Right lung (tissue), 5 donors: ENCODE results near the gene SHPK. TPM values are rescaled to one million over a fixed set of nuclear protein-coding genes. Genes with fewer than 3 reads are reported as not detected.

Experiments
- polyA plus RNA-seq, 5 donors: library from polyadenylated mRNA; unstranded; fragments of 120-200 nt; gene quantifications; one replicate each; pipeline versions ENCODE4 v1.2.1 to v1.2.3, GENCODE V29; 2013; ENCODE audit warnings: inconsistent platforms in 1 of 5, low replicate concordance in 1 of 5; ENCODE audit not compliant: insufficient read length in 5 of 5, insufficient read depth in 1 of 5

SHPK gene
- polyA plus RNA-seq, 5 donors, result 11.4 to 14.7 (median 13.3) TPM

Other genes starting within 250 kb of the SHPK start
- gene OR3A2, start 249.9 kb downstream of the SHPK start, polyA plus RNA-seq, result under 1 TPM in 4 of 5 donors, not detected in 1; 0.16 to 0.85 (median 0.35) TPM
- gene OR1E1, start 237.8 kb downstream of the SHPK start, polyA plus RNA-seq, result under 1 TPM in 1 of 5 donors, not detected in 4; 0.10 TPM
- under 1 TPM in 3 of 5 donors, not detected in 2; 0.06 to 0.15 (median 0.13) TPM for gene OR3A3, start 224.9 kb downstream of the SHPK start, polyA plus RNA-seq
- gene OR1E2, start 202.4 kb downstream of the SHPK start, polyA plus RNA-seq, result under 1 TPM in 1 of 5 donors, not detected in 4; 0.18 TPM
- gene SPATA22, start 164.4 kb downstream of the SHPK start, polyA plus RNA-seq, result 1 to 10 TPM in 1 of 5 donors, under 1 TPM in 1, not detected in 3; 0.43 to 1.1 TPM
- gene ASPA, start 160.3 kb downstream of the SHPK start, polyA plus RNA-seq, result 10 to 100 TPM; 23.7 to 73.8 (median 65.8) TPM
- gene TRPV3, start 78.4 kb downstream of the SHPK start, polyA plus RNA-seq, result 1 to 10 TPM; 1.3 to 4.0 (median 2.2) TPM
- 10 to 100 TPM in 2 of 5 donors, 1 to 10 TPM in 3; 7.6 to 10.7 (median 9.8) TPM for gene TRPV1, start 26.8 kb downstream of the SHPK start, polyA plus RNA-seq
- 10 to 100 TPM; 10.1 to 13.8 (median 12.1) TPM for gene CTNS, start 510 bp upstream of the SHPK start, polyA plus RNA-seq
- gene TAX1BP3, start 32.3 kb upstream of the SHPK start, polyA plus RNA-seq, result 100 to 1,000 TPM in 1 of 5 donors, 10 to 100 TPM in 4; 61.0 to 110 (median 67.3) TPM
- gene EMC6, start 32.6 kb upstream of the SHPK start, polyA plus RNA-seq, result 10 to 100 TPM; 17.8 to 30.8 (median 20.5) TPM
- 1 to 10 TPM in 1 of 5 donors, under 1 TPM in 3, not detected in 1; 0.12 to 1.8 (median 0.24) TPM for gene P2RX5, start 59.9 kb upstream of the SHPK start, polyA plus RNA-seq
- gene HASPIN, start 87.7 kb upstream of the SHPK start, polyA plus RNA-seq, result 1 to 10 TPM; 2.1 to 3.8 (median 2.5) TPM
- gene ITGAE, start 164.9 kb upstream of the SHPK start, polyA plus RNA-seq, result 10 to 100 TPM; 34.4 to 44.2 (median 40.8) TPM
- 100 to 1,000 TPM in 2 of 5 donors, 10 to 100 TPM in 3; 83.5 to 115 (median 98.5) TPM for gene NCBP3, start 210.0 kb upstream of the SHPK start, polyA plus RNA-seq